HFF-Myc (cell line): ENCODE measurements around the gene LAMA5.
"Not testable (repeated sequence)": the region's sequence is repeated elsewhere in the genome, so short reads cannot be mapped to it uniquely, and the experiment has no call there.

Experiments
- DNase-seq: peaks from one replicate; pipeline ENCODE4 v3.0.0-alpha.2; 2011; ENCODE audit warnings: low read depth; ENCODE audit errors: extremely low read depth
- H3K4me3 ChIP-seq: replicated peaks from 2 replicates; pipeline ENCODE4 v1.5.1; 2011; ENCODE audit warnings: low read depth, mild to moderate bottlenecking, control low read depth, low read length
- CTCF ChIP-seq: IDR thresholded peaks from 2 replicates; pipeline ENCODE4 v1.5.1; 2012; ENCODE audit warnings: mild to moderate bottlenecking, low read depth, low read length, control low read depth; ENCODE audit errors: missing control alignments

LAMA5 gene

GRCh38 chr20:62377064-62377461 lies 10.0 kb upstream of the LAMA5 start:
- no peak for TF ChIP-seq CTCF
- H3K4me3 ChIP-seq: no peak overlapping the region
- DNase-seq: no peak

- peak; percentile 17 for TF ChIP-seq CTCF
- H3K4me3 ChIP-seq: no peak overlapping the region
- DNase-seq: no peak
These were observed 9.3 kb upstream of the LAMA5 start for GRCh38 chr20:62376112-62377063.

- no peak for TF ChIP-seq CTCF
- DNase-seq: no peak
- H3K4me3 ChIP-seq: no peak overlapping the region
These were observed 7.4 kb upstream of the LAMA5 start for GRCh38 chr20:62374331-62375152.

GRCh38 chr20:62373631-62374179 lies 6.6 kb upstream of the LAMA5 start:
- not testable (repeated sequence) for H3K4me3 ChIP-seq, DNase-seq

GRCh38 chr20:62372042-62372993 lies 5.2 kb upstream of the LAMA5 start:
- no peak for DNase-seq
- no peak overlapping the region for H3K4me3 ChIP-seq
- no peak for TF ChIP-seq CTCF

- TF ChIP-seq CTCF: no peak
- H3K4me3 ChIP-seq: no peak overlapping the region
- no peak for DNase-seq
These were observed 4.5 kb upstream of the LAMA5 start for GRCh38 chr20:62371588-62372041.
